Measurements from ENCODE around the gene LMAN1L.

Gene LMAN1L

GRCh38 chr15:74794970-74795349 is 17.7 kb upstream of the LMAN1L start:
- H3K27ac ChIP-seq = no peak overlapping the region
- TF ChIP-seq CTCF (IDR thresholded peaks at IDR 0.05; ENCODE audit: low read depth, low read length) = no peak
- H3K27me3 ChIP-seq (ENCODE audit: insufficient read depth, low read depth, severe bottlenecking) = no peaks in the 10 kb centered on the region
- H3K9me3 ChIP-seq (ENCODE audit: severe bottlenecking) = no peaks in the 10 kb centered on the region
- DNase-seq = no peak
- H3K4me3 ChIP-seq (ENCODE audit: low read depth, low read length) = no peak overlapping the region
- peaks cover 20% of the 10 kb centered on the region for H3K36me3 ChIP-seq

GRCh38 chr15:74795966-74796625 is 16.5 kb upstream of the LMAN1L start:
- no peak overlapping the region for H3K4me3 ChIP-seq (ENCODE audit: low read depth, low read length)
- no peaks in the 10 kb centered on the region for H3K9me3 ChIP-seq (ENCODE audit: severe bottlenecking)
- no peaks in the 10 kb centered on the region for H3K27me3 ChIP-seq (ENCODE audit: insufficient read depth, low read depth, severe bottlenecking)
- no peak for DNase-seq
- TF ChIP-seq CTCF (IDR thresholded peaks at IDR 0.05; ENCODE audit: low read depth, low read length) = no peak
- peaks cover 30% of the 10 kb centered on the region for H3K36me3 ChIP-seq
- no peak overlapping the region for H3K27ac ChIP-seq

GRCh38 chr15:74798388-74799254 is 14.0 kb upstream of the LMAN1L start:
- no peak for DNase-seq
- peak; percentile 24; the same call in 1 of the 2 replicates for TF ChIP-seq CTCF (IDR thresholded peaks at IDR 0.05; ENCODE audit: low read depth, low read length)

GRCh38 chr15:74799255-74799855 is 13.3 kb upstream of the LMAN1L start:
- no peaks in the 10 kb centered on the region for H3K9me3 ChIP-seq (ENCODE audit: severe bottlenecking)
- DNase-seq = no peak
- H3K4me3 ChIP-seq (ENCODE audit: low read depth, low read length) = no peak overlapping the region
- peak overlapping the region; percentile 36; the same call in 1 of the 2 replicates for H3K27ac ChIP-seq
- H3K27me3 ChIP-seq (ENCODE audit: insufficient read depth, low read depth, severe bottlenecking) = no peaks in the 10 kb centered on the region
- H3K36me3 ChIP-seq = peaks cover 58% of the 10 kb centered on the region
- TF ChIP-seq CTCF (IDR thresholded peaks at IDR 0.05; ENCODE audit: low read depth, low read length) = no peak

More at GRCh38 chr15:74798388-74799254, 14.0 kb upstream of the LMAN1L start:
- H3K27ac ChIP-seq = no peak overlapping the region; the same call in 1 of the 2 replicates
- H3K27me3 ChIP-seq (ENCODE audit: insufficient read depth, low read depth, severe bottlenecking) = no peaks in the 10 kb centered on the region
- H3K4me3 ChIP-seq (ENCODE audit: low read depth, low read length) = no peak overlapping the region
- no peaks in the 10 kb centered on the region for H3K9me3 ChIP-seq (ENCODE audit: severe bottlenecking)
- peaks cover 51% of the 10 kb centered on the region for H3K36me3 ChIP-seq

GRCh38 chr15:74799856-74800558 is 12.6 kb upstream of the LMAN1L start:
- no peaks in the 10 kb centered on the region for H3K27me3 ChIP-seq (ENCODE audit: insufficient read depth, low read depth, severe bottlenecking)
- peak; percentile 76 for DNase-seq
- peak; percentile 98 for TF ChIP-seq CTCF (IDR thresholded peaks at IDR 0.05; ENCODE audit: low read depth, low read length)
- H3K4me3 ChIP-seq (ENCODE audit: low read depth, low read length) = no peak overlapping the region
- peak overlapping the region; percentile 48 for H3K27ac ChIP-seq
- no peaks in the 10 kb centered on the region for H3K9me3 ChIP-seq (ENCODE audit: severe bottlenecking)
- peaks cover 60% of the 10 kb centered on the region for H3K36me3 ChIP-seq
